GM12878 (cell line): Measurements from ENCODE around the gene TTC23. TPM values are rescaled to one million over a fixed set of nuclear protein-coding genes. Genes with fewer than 3 reads are reported as not detected.

ENCODE experiments used
- ATAC-seq: fragments of 200-7000 bp; cut with Tn5 transposase; 3 replicates; pipeline ENCODE4 v1.9.1; 2020; ENCODE audit warnings: mild to moderate bottlenecking, moderate library complexity
- BruUV-seq: library from RNA; stranded (reverse); fragments of 400-500 nt; replicated peaks from 2 replicates; lab custom pipeline; 2021; lab: Mats Ljungman, UMichigan
- CTCF ChIA-PET: fragments of 300-600 bp; sonication (Branson Sonifier 250); formaldehyde crosslinking; extraction: SDS; loops from one replicate; lab custom pipeline; 2021; ENCODE audit warnings: inconsistent platforms; lab: Yijun Ruan, JAX
- POLR2A ChIA-PET: fragments of 350-600 bp; formaldehyde crosslinking; extraction: SDS; loops from one replicate; lab custom pipeline; 2021; ENCODE audit warnings: inconsistent platforms; lab: Charles Lee
- RAD21 ChIA-PET: fragments of 300-600 bp; sonication (Branson Sonifier 250); formaldehyde crosslinking; loops from one replicate; lab custom pipeline; 2023; ENCODE audit warnings: antibody characterized with exemption; ENCODE audit not compliant: unreplicated experiment; lab: Charles Lee
- SMC1A ChIA-PET: fragments of 300-600 bp; sonication (Branson Sonifier 250); formaldehyde crosslinking; loops from one replicate; lab custom pipeline; 2023; ENCODE audit not compliant: unreplicated experiment, uncharacterized antibody; lab: Charles Lee
- DNase-seq: peaks from one replicate; pipeline ENCODE4 v3.0.0-alpha.2; 2011; ENCODE audit warnings: low read depth, low spot score
- FAIRE-seq: peaks from 3 replicates; lab custom pipeline; 2011; peaks lifted over from hg19 to GRCh38; lab: Jason Lieb, UNC
- H2AFZ ChIP-seq: 2 replicates; pipeline ENCODE4 v1.6.0; 2011; ENCODE audit warnings: low read depth, low read length, control low read depth; ENCODE audit not compliant: control insufficient read depth
- H3K27ac ChIP-seq: 2 replicates; pipeline ENCODE4 v1.5.1; 2011; ENCODE audit warnings: control low read depth; ENCODE audit not compliant: control insufficient read depth, insufficient read depth
- H3K27me3 ChIP-seq, 2 experiments: replicated peaks in 1 of 2; 2 replicates each; pipeline versions ENCODE4 v1.6.0 to v1.6.1; 2011; ENCODE audit warnings: low read length in 1 of 2; ENCODE audit not compliant: control insufficient read depth in 2 of 2, insufficient read depth in 2 of 2
- H3K36me3 ChIP-seq, 2 experiments: 2 replicates each; pipeline ENCODE4 v1.5.1; 2011; ENCODE audit warnings: low read length in 1 of 2; ENCODE audit not compliant: control insufficient read depth in 2 of 2, insufficient read depth in 2 of 2
- H3K4me1 ChIP-seq: 2 replicates; pipeline ENCODE4 v1.6.1; 2011; ENCODE audit warnings: mild to moderate bottlenecking, low read length, moderate library complexity, mixed read lengths; ENCODE audit not compliant: control insufficient read depth, insufficient read depth
- H3K4me2 ChIP-seq: 2 replicates; pipeline ENCODE4 v1.6.0; 2011; ENCODE audit warnings: control low read depth; ENCODE audit not compliant: control insufficient read depth, insufficient read depth
- H3K4me3 ChIP-seq: fragments of 200-600 bp; sonication (generic); 2 replicates; pipeline ENCODE4 v1.5.1; 2016
- H3K79me2 ChIP-seq: 2 replicates; pipeline ENCODE4 v1.6.0; 2011; ENCODE audit warnings: low read length; ENCODE audit not compliant: control insufficient read depth, insufficient read depth
- H3K9ac ChIP-seq: 2 replicates; pipeline ENCODE4 v1.8.0; 2011; ENCODE audit warnings: low read length, control low read depth, mixed read lengths; ENCODE audit not compliant: control insufficient read depth, insufficient read depth
- H3K9me3 ChIP-seq: replicated peaks from 3 replicates; pipeline ENCODE4 v1.5.1; 2011; ENCODE audit warnings: mild to moderate bottlenecking, low read length; ENCODE audit not compliant: control insufficient read depth, insufficient read depth
- H4K20me1 ChIP-seq: 2 replicates; pipeline ENCODE4 v1.6.0; 2011; ENCODE audit not compliant: control insufficient read depth, insufficient read depth
- BCLAF1 ChIP-seq: fragments of 450-650 bp; IDR thresholded peaks from 2 replicates; pipeline ENCODE4 v1.6.1; 2017; ENCODE audit warnings: antibody characterized with exemption, mild to moderate bottlenecking, moderate library complexity
- GABPA ChIP-seq: IDR thresholded peaks from 2 replicates; pipeline ENCODE4 v1.6.1; 2014; ENCODE audit warnings: antibody characterized with exemption, low read depth, mild to moderate bottlenecking, inconsistent platforms
- HDAC6 ChIP-seq: fragments of 200-600 bp; sonication (generic); IDR thresholded peaks from one replicate; pipeline ENCODE4 v1.8.0; 2017; ENCODE audit warnings: antibody characterized with exemption; ENCODE audit not compliant: unreplicated experiment
- LARP7 ChIP-seq: fragments of 450-650 bp; IDR thresholded peaks from 2 replicates; pipeline ENCODE4 v1.6.1; 2017; ENCODE audit warnings: mild to moderate bottlenecking
- MEF2A ChIP-seq: IDR thresholded peaks from 2 replicates; pipeline ENCODE4 v1.6.1; 2011; ENCODE audit warnings: low read depth, mild to moderate bottlenecking, low read length, moderate library complexity; ENCODE audit not compliant: insufficient read depth
- MTA2 ChIP-seq: fragments of 450-650 bp; IDR thresholded peaks from 2 replicates; pipeline ENCODE4 v1.6.1; 2016; ENCODE audit warnings: low read depth, mild to moderate bottlenecking, moderate library complexity
- NFYB ChIP-seq: IDR thresholded peaks from 2 replicates; pipeline ENCODE4 v1.6.1; 2011; ENCODE audit warnings: low read depth, mild to moderate bottlenecking, low read length, improper control_type of control experiment, moderate library complexity; ENCODE audit not compliant: insufficient read depth
- NR2C1 ChIP-seq: fragments of 450-650 bp; IDR thresholded peaks from 2 replicates; pipeline ENCODE4 v1.6.1; 2017; ENCODE audit warnings: antibody characterized with exemption, mild to moderate bottlenecking, moderate library complexity
- POLR2AphosphoS5 ChIP-seq: IDR thresholded peaks from 2 replicates; pipeline ENCODE4 v1.6.1; 2011; ENCODE audit warnings: mild to moderate bottlenecking, low read length, inconsistent platforms
- RCOR1 ChIP-seq: conservative IDR thresholded peaks from 2 replicates; pipeline ENCODE4 v1.6.1; 2012; ENCODE audit warnings: low read depth, low read length, improper control_type of control experiment
- RELA ChIP-seq: fragments of 450-650 bp; IDR thresholded peaks from 2 replicates; pipeline ENCODE4 v1.8.0; 2014; ENCODE audit warnings: borderline replicate concordance; ENCODE audit not compliant: partially characterized antibody
- SMAD5 ChIP-seq: IDR thresholded peaks from 2 replicates; pipeline ENCODE4 v1.6.1; 2016; ENCODE audit warnings: antibody characterized with exemption, low read depth
- SPI1 ChIP-seq: IDR thresholded peaks from 2 replicates; pipeline ENCODE4 v1.6.1; 2011; ENCODE audit warnings: low read depth, mild to moderate bottlenecking, low read length, moderate library complexity, borderline replicate concordance; ENCODE audit not compliant: insufficient read depth
- TAF1 ChIP-seq: IDR thresholded peaks from 2 replicates; pipeline ENCODE4 v1.6.1; 2011; ENCODE audit warnings: mild to moderate bottlenecking, low read depth, low read length, borderline replicate concordance
- ZNF217 ChIP-seq: fragments of 450-650 bp; IDR thresholded peaks from 2 replicates; pipeline ENCODE4 v1.6.1; 2017; ENCODE audit warnings: antibody characterized with exemption, mild to moderate bottlenecking
- ZNF592 ChIP-seq: fragments of 450-650 bp; IDR thresholded peaks from 2 replicates; pipeline ENCODE4 v1.6.1; 2017; ENCODE audit warnings: mild to moderate bottlenecking, moderate library complexity
- ZNF622 ChIP-seq: fragments of 450-650 bp; IDR thresholded peaks from 2 replicates; pipeline ENCODE4 v1.6.1; 2017; ENCODE audit warnings: mild to moderate bottlenecking, inconsistent platforms
- WGBS: methylation state at CpG from one replicate; pipeline ENCODE4 v1.1.6; 2016; ENCODE audit warnings: low lambda C conversion rate; ENCODE audit not compliant: insufficient replicate concordance, insufficient coverage; ENCODE audit errors: missing lambda C conversion rate; 5-methylcytosine and 5-hydroxymethylcytosine counted together
- in situ Hi-C: fragments of 300-500 bp; cut with MboI; formaldehyde crosslinking; loops from 9 replicates; pipeline ENCODE4 v1.14.3; 2018; ENCODE audit warnings: mixed read lengths
- intact Hi-C: fragments of 100-400 bp; cut with micrococcal nuclease; formaldehyde crosslinking; loops from one replicate; pipeline ENCODE4 v1.14.2; 2022; ENCODE audit not compliant: unreplicated experiment
- polyA plus RNA-seq, 11 experiments: library from polyadenylated mRNA; depleted of rRNA in 4 of 11; unstranded in 6 of 11; stranded (reverse) in 5 of 11; fragments of >200 nt; fragmentation: Nextera tagmentation in 4 of 11; fragmentation: Illumina TruSeq in 1 of 11; extraction: Ambion mirVana in 4 of 11; extraction: Trizol in 1 of 11; gene quantifications; 1 replicate in 1 of 11; 2 replicates in 10 of 11; pipeline versions ENCODE4 v1.2.1 to v1.2.3, GENCODE V29; 2011 to 2016; ENCODE audit warnings: inconsistent platforms in 2 of 11, missing spikeins in 2 of 11, low read depth in 1 of 11
- total RNA-seq, 4 experiments: library from RNA; depleted of rRNA in 3 of 4; stranded (reverse); fragments of >200 nt in 3 of 4; fragmentation: Illumina TruSeq in 1 of 4; extraction: Trizol in 1 of 4; gene quantifications; 2 replicates each; pipeline versions ENCODE4 v1.2.1 to v1.2.3, GENCODE V29; 2013 to 2021

Gene TTC23
- total and polyA plus RNA-seq, 10 of the 15 experiments (the other 5 are each of a cell fraction or from before 2014, with no cell fraction given) = 1.2 to 9.0 (median 6.5) TPM

- in situ Hi-C loops (loop anchor here (25.0 kb wide), 1 partner anchor 614 kb away; the partner anchor contains the start of gene LYSMD4), intact Hi-C loops (no loop called here)
- H3K27me3 ChIP-seq = peaks cover 0 to under 1% of the 10 kb centered on the region in 2 experiments; a peak in 1 of 4 replicates
- H3K9ac ChIP-seq = no peak overlapping the region
- H3K9me3 ChIP-seq = no peaks in the 10 kb centered on the region
- SMC1A ChIA-PET = no interaction called here
- H3K4me2 ChIP-seq = no peak overlapping the region
- no peaks in the 10 kb centered on the region for H4K20me1 ChIP-seq
- POLR2A ChIA-PET = no interaction called here
- CTCF ChIA-PET = no interaction called here
- no peak overlapping the region for H2AFZ ChIP-seq
- TF ChIP-seq NR2C1 (no peak), HDAC6 (no peak), TAF1 (no peak), NFYB (no peak), RCOR1 (no peak), BCLAF1 (no peak), ZNF592 (no peak), POLR2AphosphoS5 (no peak), ZNF622 (no peak), SMAD5 (no peak), RELA (no peak), GABPA (no peak), ZNF217 (no peak), MEF2A (no peak), SPI1 (no peak), LARP7 (no peak), MTA2 (no peak)
- WGBS = 54% methylated on average over 22 of the region's 22 CpGs
- ATAC-seq = no peak
- no peak for DNase-seq
- H3K36me3 ChIP-seq = no peaks in the 10 kb centered on the region
- no TSS peak for BruUV-seq
- no peak overlapping the region for H3K27ac ChIP-seq
- RAD21 ChIA-PET = no interaction called here
- FAIRE-seq = no peak
- no peak overlapping the region for H3K4me3 ChIP-seq
- H3K79me2 ChIP-seq = no peaks in the 10 kb centered on the region
- H3K4me1 ChIP-seq = no peaks in the 10 kb centered on the region
These were observed 126.3 kb downstream of the TTC23 start for GRCh38 chr15:99122831-99123712.
